Stimulated activated naive CD8-positive, alpha-beta T cell treated with anti-CD3 and anti-CD28 coated beads, Interleukin-15, amount 100 ng/mL, for 72 hours (primary cell): Measurements from ENCODE around the gene GABRG3.

ENCODE experiments used
- ATAC-seq: fragments of 150-1000 bp; cut with Tn5 transposase; 2 replicates; pipeline ENCODE4 v1.10.0; 2021; ENCODE audit warnings: mild to moderate bottlenecking, moderate library complexity
- DNase-seq, 2 donors: peaks; one replicate each; pipeline ENCODE4 v3.0.0; 2021 to 2022
- H3K27ac Mint-ChIP-seq, 2 donors: one replicate each; pipeline ENCODE4 v1.8.0; 2022; ENCODE audit warnings: mild to moderate bottlenecking in 2 of 2, mixed read lengths in 2 of 2, moderate library complexity in 2 of 2
- H3K27me3 Mint-ChIP-seq: one replicate; pipeline ENCODE4 v1.8.0; 2022; ENCODE audit warnings: mixed read lengths
- H3K4me1 Mint-ChIP-seq: one replicate; pipeline ENCODE4 v1.8.0; 2022; ENCODE audit warnings: mild to moderate bottlenecking, mixed read lengths
- H3K4me3 Mint-ChIP-seq, 2 donors: one replicate each; pipeline ENCODE4 v1.8.0; 2022; ENCODE audit warnings: mild to moderate bottlenecking in 2 of 2, mixed read lengths in 2 of 2, moderate library complexity in 1 of 2
- H3K9me3 Mint-ChIP-seq, 2 donors: one replicate each; pipeline ENCODE4 v1.8.0; 2022; ENCODE audit warnings: mixed read lengths in 2 of 2

The GABRG3 gene

GRCh38 chr15:27037501-27037900 is 66.5 kb downstream of the GABRG3 start:
- Mint-ChIP-seq H3K9me3 (peaks cover 0 to 8% of the 10 kb centered on the region in 2 donors), H3K27ac (no peak overlapping the region), H3K27me3 (peaks cover 3% of the 10 kb centered on the region), H3K4me1 (no peaks in the 10 kb centered on the region), H3K4me3 (no peak overlapping the region)
- DNase-seq = no peak
- ATAC-seq = no peak

- ATAC-seq (no peak), DNase-seq (no peak)
- peaks cover 0 to 12% of the 10 kb centered on the region in 2 donors for H3K9me3 Mint-ChIP-seq
- no peaks in the 10 kb centered on the region for H3K4me1 Mint-ChIP-seq
- H3K27me3 Mint-ChIP-seq = peaks cover 7% of the 10 kb centered on the region
- no peak overlapping the region for H3K27ac Mint-ChIP-seq
- no peak overlapping the region for H3K4me3 Mint-ChIP-seq
These were observed 68.2 kb downstream of the GABRG3 start for GRCh38 chr15:27039152-27039551.

- H3K4me1 Mint-ChIP-seq = no peaks in the 10 kb centered on the region
- peaks cover 7% of the 10 kb centered on the region for H3K27me3 Mint-ChIP-seq
- peaks cover 0 to 12% of the 10 kb centered on the region in 2 donors for H3K9me3 Mint-ChIP-seq
- peak overlapping the region in 1 of 2 donors; percentile 41 for H3K27ac Mint-ChIP-seq
- H3K4me3 Mint-ChIP-seq = no peak overlapping the region
- no peak for DNase-seq
- no peak for ATAC-seq
These were observed 71.2 kb downstream of the GABRG3 start for GRCh38 chr15:27042230-27042629.

GRCh38 chr15:27042646-27043045 is 71.7 kb downstream of the GABRG3 start:
- peaks cover 7% of the 10 kb centered on the region for H3K27me3 Mint-ChIP-seq
- H3K9me3 Mint-ChIP-seq = peaks cover 0 to 12% of the 10 kb centered on the region in 2 donors
- ATAC-seq (no peak), DNase-seq (no peak)
- H3K4me3 Mint-ChIP-seq = no peak overlapping the region
- H3K4me1 Mint-ChIP-seq = no peaks in the 10 kb centered on the region
- peak overlapping the region in 1 of 2 donors; percentile 41 for H3K27ac Mint-ChIP-seq

- ATAC-seq (no peak), DNase-seq (no peak)
- peaks cover 0 to 6% of the 10 kb centered on the region in 2 donors for H3K9me3 Mint-ChIP-seq
- no peaks in the 10 kb centered on the region for H3K4me1 Mint-ChIP-seq
- H3K27ac Mint-ChIP-seq = no peak overlapping the region
- no peak overlapping the region for H3K4me3 Mint-ChIP-seq
- peaks cover 7% of the 10 kb centered on the region for H3K27me3 Mint-ChIP-seq
These were observed 72.8 kb downstream of the GABRG3 start for GRCh38 chr15:27043770-27044169.

- Mint-ChIP-seq H3K9me3 (peaks cover 0 to 6% of the 10 kb centered on the region in 2 donors), H3K4me3 (no peak overlapping the region), H3K27ac (no peak overlapping the region), H3K4me1 (no peaks in the 10 kb centered on the region), H3K27me3 (peaks cover 7% of the 10 kb centered on the region)
- ATAC-seq = no peak
- DNase-seq = no peak
These were observed 74.8 kb downstream of the GABRG3 start for GRCh38 chr15:27045796-27046195.

GRCh38 chr15:27046880-27047279 is 75.9 kb downstream of the GABRG3 start:
- H3K27me3 Mint-ChIP-seq = peaks cover 7% of the 10 kb centered on the region
- no peaks in the 10 kb centered on the region for H3K4me1 Mint-ChIP-seq
- no peak overlapping the region for H3K27ac Mint-ChIP-seq
- ATAC-seq (no peak), DNase-seq (no peak)
- peaks cover 0 to 6% of the 10 kb centered on the region in 2 donors for H3K9me3 Mint-ChIP-seq
- H3K4me3 Mint-ChIP-seq = no peak overlapping the region

- ATAC-seq = no peak
- Mint-ChIP-seq H3K27ac (no peak overlapping the region), H3K4me1 (no peaks in the 10 kb centered on the region), H3K4me3 (no peak overlapping the region), H3K27me3 (no peaks in the 10 kb centered on the region), H3K9me3 (no peaks in the 10 kb centered on the region)
- DNase-seq = no peak
These were observed 79.2 kb downstream of the GABRG3 start for GRCh38 chr15:27050163-27050562.

- ATAC-seq (no peak), DNase-seq (no peak)
- Mint-ChIP-seq H3K9me3 (no peaks in the 10 kb centered on the region), H3K27me3 (no peaks in the 10 kb centered on the region), H3K27ac (no peak overlapping the region), H3K4me1 (no peaks in the 10 kb centered on the region), H3K4me3 (no peak overlapping the region)
These were observed 83.4 kb downstream of the GABRG3 start for GRCh38 chr15:27054426-27054825.

- no peaks in the 10 kb centered on the region for H3K27me3 Mint-ChIP-seq
- DNase-seq = no peak
- H3K27ac Mint-ChIP-seq = no peak overlapping the region
- peaks cover 0 to 5% of the 10 kb centered on the region in 2 donors for H3K9me3 Mint-ChIP-seq
- no peaks in the 10 kb centered on the region for H3K4me1 Mint-ChIP-seq
- no peak overlapping the region for H3K4me3 Mint-ChIP-seq
- no peak for ATAC-seq
These were observed 87.1 kb downstream of the GABRG3 start for GRCh38 chr15:27057904-27058645.

GRCh38 chr15:27058939-27059338 is 88.0 kb downstream of the GABRG3 start:
- no peak overlapping the region for H3K27ac Mint-ChIP-seq
- DNase-seq (no peak), ATAC-seq (no peak)
- no peaks in the 10 kb centered on the region for H3K4me1 Mint-ChIP-seq
- H3K27me3 Mint-ChIP-seq = no peaks in the 10 kb centered on the region
- H3K9me3 Mint-ChIP-seq = peaks cover 5 to 6% of the 10 kb centered on the region in 2 donors
- no peak overlapping the region for H3K4me3 Mint-ChIP-seq

- no peaks in the 10 kb centered on the region for H3K27me3 Mint-ChIP-seq
- no peaks in the 10 kb centered on the region for H3K4me1 Mint-ChIP-seq
- H3K4me3 Mint-ChIP-seq = no peak overlapping the region
- no peak overlapping the region for H3K27ac Mint-ChIP-seq
- no peak for ATAC-seq
- peaks cover 5 to 9% of the 10 kb centered on the region in 2 donors for H3K9me3 Mint-ChIP-seq
- DNase-seq = peak; percentile 16 to 19
These were observed 88.7 kb downstream of the GABRG3 start for GRCh38 chr15:27059610-27060202.

GRCh38 chr15:27061739-27062138 is 90.8 kb downstream of the GABRG3 start:
- Mint-ChIP-seq H3K4me3 (no peak overlapping the region), H3K4me1 (no peaks in the 10 kb centered on the region), H3K27me3 (no peaks in the 10 kb centered on the region), H3K27ac (no peak overlapping the region), H3K9me3 (peaks cover 5 to 18% of the 10 kb centered on the region in 2 donors)
- ATAC-seq = no peak
- DNase-seq = no peak

GRCh38 chr15:27062951-27063350 is 92.0 kb downstream of the GABRG3 start:
- Mint-ChIP-seq H3K9me3 (peaks cover 10 to 30% of the 10 kb centered on the region in 2 donors), H3K4me1 (no peaks in the 10 kb centered on the region), H3K27ac (no peak overlapping the region), H3K4me3 (no peak overlapping the region), H3K27me3 (no peaks in the 10 kb centered on the region)
- DNase-seq = no peak
- ATAC-seq = no peak

- no peaks in the 10 kb centered on the region for H3K4me1 Mint-ChIP-seq
- no peak overlapping the region for H3K27ac Mint-ChIP-seq
- H3K9me3 Mint-ChIP-seq = peaks cover 12 to 37% of the 10 kb centered on the region in 2 donors
- H3K4me3 Mint-ChIP-seq = no peak overlapping the region
- DNase-seq (no peak), ATAC-seq (no peak)
- H3K27me3 Mint-ChIP-seq = no peaks in the 10 kb centered on the region
These were observed 93.1 kb downstream of the GABRG3 start for GRCh38 chr15:27064080-27064479.

- Mint-ChIP-seq H3K27ac (no peak overlapping the region), H3K27me3 (no peaks in the 10 kb centered on the region), H3K4me3 (no peak overlapping the region), H3K4me1 (no peaks in the 10 kb centered on the region), H3K9me3 (peaks cover 16 to 43% of the 10 kb centered on the region in 2 donors)
- no peak for ATAC-seq
- no peak for DNase-seq
These were observed 94.2 kb downstream of the GABRG3 start for GRCh38 chr15:27065151-27065550.
